Endothelial cell of umbilical vein (primary cell): ENCODE data around the gene NRDE2. TPM values are rescaled to one million over a fixed set of nuclear protein-coding genes. Genes with fewer than 3 reads are reported as not detected.

Experiments
- BruUV-seq: library from RNA; stranded (reverse); fragments of 400-500 nt; replicated peaks from 2 replicates; lab custom pipeline; 2021; lab: Mats Ljungman, UMichigan
- CTCF ChIA-PET: fragments of 300-600, 350-600 bp; sonication (Branson Sonifier 250); formaldehyde crosslinking; loops from one replicate; lab custom pipeline; 2021; ENCODE audit warnings: antibody characterized with exemption, inconsistent platforms; lab: Charles Lee
- POLR2A ChIA-PET: fragments of 300-600, 350-600 bp; sonication (Branson Sonifier 250); formaldehyde crosslinking; loops from one replicate; lab custom pipeline; 2021; ENCODE audit warnings: antibody characterized with exemption, inconsistent platforms; lab: Charles Lee
- DNase-seq: peaks from one replicate; pipeline ENCODE4 v3.0.0-alpha.2; 2011; ENCODE audit warnings: low read depth, low spot score
- FAIRE-seq: peaks from 2 replicates; lab custom pipeline; 2011; peaks lifted over from hg19 to GRCh38; lab: Jason Lieb, UNC
- H2AFZ ChIP-seq: 2 replicates; pipeline ENCODE4 v1.6.0; 2012; ENCODE audit warnings: low read depth, low read length, control low read depth, inconsistent platforms
- H3K27ac ChIP-seq: 2 replicates; pipeline ENCODE4 v1.5.1; 2011; ENCODE audit warnings: low read depth, mild to moderate bottlenecking, control low read depth, low read length, moderate library complexity; ENCODE audit not compliant: insufficient read depth
- H3K27me3 ChIP-seq, 2 experiments: 2 replicates each; pipeline versions ENCODE4 v1.6.0 to v1.6.1; 2011; ENCODE audit warnings: low read length in 2 of 2, mixed read lengths in 1 of 2; ENCODE audit not compliant: control insufficient read depth in 2 of 2, insufficient read depth in 2 of 2
- H3K36me3 ChIP-seq, 2 experiments: 2 replicates in 1 of 2; 3 replicates in 1 of 2; pipeline ENCODE4 v1.5.1; 2011; ENCODE audit warnings: low read length in 2 of 2, mild to moderate bottlenecking in 1 of 2, moderate library complexity in 1 of 2; ENCODE audit not compliant: control insufficient read depth in 2 of 2, insufficient read depth in 2 of 2; ENCODE audit errors: extremely low read depth in 1 of 2
- H3K4me1 ChIP-seq: 3 replicates; pipeline ENCODE4 v1.5.1; 2011; ENCODE audit warnings: mild to moderate bottlenecking, low read length; ENCODE audit not compliant: control insufficient read depth, insufficient read depth; ENCODE audit errors: extremely low read depth
- H3K4me2 ChIP-seq: 2 replicates; pipeline ENCODE4 v1.6.1; 2011; ENCODE audit warnings: low read length, control low read depth, mixed read lengths; ENCODE audit not compliant: insufficient read depth
- H3K4me3 ChIP-seq, 3 experiments: fragments of 200-600 bp in 1 of 3; sonication (generic), shearing (Covaris generic) in 1 of 3; replicated peaks in 1 of 3; 2 replicates each; pipeline ENCODE4 v1.5.1; 2011 to 2016; ENCODE audit warnings: control low read depth in 3 of 3, low read length in 3 of 3, mild to moderate bottlenecking in 2 of 3, inconsistent platforms in 1 of 3, low read depth in 1 of 3, moderate library complexity in 1 of 3; ENCODE audit not compliant: insufficient read depth in 1 of 3
- H3K79me2 ChIP-seq: 2 replicates; pipeline ENCODE4 v1.6.0; 2012; ENCODE audit warnings: low read length, inconsistent platforms; ENCODE audit not compliant: control insufficient read depth, insufficient read depth
- H3K9ac ChIP-seq: replicated peaks from 2 replicates; pipeline ENCODE3; 2011; ENCODE audit warnings: low read length, control low read depth; ENCODE audit not compliant: insufficient read depth; ENCODE audit errors: extremely low read depth
- H3K9me1 ChIP-seq: replicated peaks from 3 replicates; pipeline ENCODE4 v1.6.0; 2011; ENCODE audit warnings: mild to moderate bottlenecking, low read length; ENCODE audit not compliant: control insufficient read depth, insufficient read depth; ENCODE audit errors: extremely low read depth
- H3K9me3 ChIP-seq: replicated peaks from 2 replicates; pipeline ENCODE4 v1.5.1; 2012; ENCODE audit warnings: low read length, inconsistent platforms; ENCODE audit not compliant: control insufficient read depth, insufficient read depth
- H4K20me1 ChIP-seq: replicated peaks from 2 replicates; pipeline ENCODE3; 2011; ENCODE audit warnings: mild to moderate bottlenecking, low read length; ENCODE audit not compliant: control insufficient read depth, insufficient read depth; ENCODE audit errors: extremely low read depth
- CTCF ChIP-seq, 2 donors: IDR thresholded peaks; 1 replicate in 1 of 2; 2 replicates in 1 of 2; pipeline ENCODE4 v1.5.1; 2011; ENCODE audit warnings: low read length in 2 of 2, mild to moderate bottlenecking in 2 of 2, moderate library complexity in 2 of 2, control low read depth in 1 of 2, inconsistent platforms in 1 of 2, low read depth in 1 of 2; ENCODE audit not compliant: insufficient read depth in 1 of 2; ENCODE audit errors: extremely low read depth in 1 of 2
- EZH2 ChIP-seq: IDR thresholded peaks from 2 replicates; pipeline ENCODE4 v1.6.1; 2012; ENCODE audit warnings: borderline replicate concordance, low read depth, mild to moderate bottlenecking, moderate library complexity, low read length, inconsistent platforms; ENCODE audit not compliant: severe bottlenecking
- FOS ChIP-seq: IDR thresholded peaks from 2 replicates; pipeline ENCODE4 v1.6.1; 2011; ENCODE audit warnings: mild to moderate bottlenecking, low read length, moderate library complexity, borderline replicate concordance; ENCODE audit not compliant: insufficient read depth
- GATA2 ChIP-seq: IDR thresholded peaks from 2 replicates; pipeline ENCODE4 v1.7.0; 2011; ENCODE audit warnings: low read depth, mild to moderate bottlenecking, moderate library complexity, mixed read lengths, low read length; ENCODE audit not compliant: insufficient read length, insufficient read depth
- JUN ChIP-seq: IDR thresholded peaks from 2 replicates; pipeline ENCODE4 v1.6.1; 2011; ENCODE audit warnings: borderline replicate concordance, low read depth; ENCODE audit not compliant: insufficient read length, insufficient read depth
- MYC ChIP-seq: IDR thresholded peaks from one replicate; pipeline ENCODE4 v1.6.1; 2011; ENCODE audit warnings: mild to moderate bottlenecking, low read depth, low read length
- POLR2A ChIP-seq: IDR thresholded peaks from 2 replicates; pipeline ENCODE4 v1.6.1; 2012; ENCODE audit warnings: low read depth, mild to moderate bottlenecking, control low read depth, low read length
- POLR2AphosphoS5 ChIP-seq: IDR thresholded peaks from 2 replicates; pipeline ENCODE4 v1.6.1; 2012; ENCODE audit warnings: low read depth, mild to moderate bottlenecking, control low read depth, low read length, moderate library complexity; ENCODE audit not compliant: insufficient read depth
- dilution Hi-C: fragments of 300-500 bp; cut with MboI; formaldehyde crosslinking; loops from one replicate; pipeline ENCODE4 v1.15.0; 2019; ENCODE audit warnings: low sequenced_read_pairs; ENCODE audit not compliant: extremely low pct_ligation_motif_present
- intact Hi-C: fragments of 100-400 bp; cut with micrococcal nuclease; formaldehyde crosslinking; loops from one replicate; pipeline ENCODE4 v1.10.0; 2022
- polyA plus RNA-seq, 4 experiments: library from polyadenylated mRNA; depleted of rRNA in 3 of 4; stranded (reverse) in 3 of 4; unstranded in 1 of 4; fragments of >200 nt; gene quantifications; 2 replicates each; pipeline versions ENCODE4 v1.2.1 to v1.2.3, GENCODE V29; 2011 to 2012; ENCODE audit warnings: missing spikeins in 1 of 4
- total RNA-seq: library from RNA; stranded (reverse); gene quantifications from 2 replicates; pipeline ENCODE4 v1.2.3, GENCODE V29; 2021
- TF ChIP-seq, protein P1 (sequence below): IDR thresholded peaks from 2 replicates; pipeline ENCODE4 v1.6.1; 2011; ENCODE audit not compliant: insufficient read depth, insufficient read length

The NRDE2 gene
- total and polyA plus RNA-seq, 2 donors (not counting 3 experiments of a cell fraction or from before 2014, with no cell fraction given) = 8.5 to 22.1 TPM

DNA sequence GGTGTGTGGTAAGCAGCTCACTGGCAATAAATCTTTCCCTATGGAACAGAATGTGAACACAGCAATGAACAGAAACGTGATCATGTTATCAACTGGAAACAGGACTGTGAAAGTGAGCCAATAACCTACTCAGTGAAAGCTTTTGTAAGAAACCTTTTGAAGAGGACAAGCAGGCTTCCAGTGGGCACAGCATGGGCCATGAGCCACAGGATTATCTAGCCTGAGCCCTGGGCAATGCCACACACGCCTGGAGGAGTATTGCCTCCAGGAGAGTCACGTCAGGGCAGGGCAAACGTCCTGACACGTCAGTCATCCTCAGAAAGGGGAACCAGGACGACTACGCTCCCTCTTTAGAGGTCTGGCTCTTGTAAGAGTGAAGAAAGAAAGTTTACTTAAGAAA, 32.3 kb downstream of the NRDE2 start:
- no peak for TF ChIP-seq POLR2A
- TF ChIP-seq CTCF (IDR thresholded peaks at IDR 0.05; ENCODE audit: extremely low read depth in 1 of 2, insufficient read depth in 1 of 2, low read depth in 1 of 2, low read length in 2 of 2) = no peak
- TF ChIP-seq MYC = no peak
- no peak for TF ChIP-seq POLR2AphosphoS5
- no peak for TF ChIP-seq JUN
- TF ChIP-seq, protein P1, sequence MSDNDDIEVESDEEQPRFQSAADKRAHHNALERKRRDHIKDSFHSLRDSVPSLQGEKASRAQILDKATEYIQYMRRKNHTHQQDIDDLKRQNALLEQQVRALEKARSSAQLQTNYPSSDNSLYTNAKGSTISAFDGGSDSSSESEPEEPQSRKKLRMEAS = no peak
- TF ChIP-seq EZH2 = no peak
- no peak for TF ChIP-seq GATA2
- TF ChIP-seq FOS = no peak
- no peak overlapping the region for H3K9ac ChIP-seq
- no peaks in the 10 kb centered on the region for H4K20me1 ChIP-seq
- peaks cover 3 to 12% of the 10 kb centered on the region in 2 experiments for H3K36me3 ChIP-seq
- no peak overlapping the region for H2AFZ ChIP-seq
- ChIA-PET POLR2A (no interaction called here), CTCF (interaction anchor here (1.5 to 2.7 kb wide), 3 partner anchors 9 to 459 kb away, joined by 4 to 24 read pairs (median 17); no protein-coding TSS in a partner anchor)
- no peak overlapping the region for H3K4me2 ChIP-seq
- BruUV-seq = no TSS peak
- DNase-seq (no peak), FAIRE-seq (no peak)
- no peaks in the 10 kb centered on the region for H3K79me2 ChIP-seq
- H3K27me3 ChIP-seq = no peaks in the 10 kb centered on the region
- dilution Hi-C loops (no loop called here), intact Hi-C loops (no loop called here)
- no peaks in the 10 kb centered on the region for H3K9me1 ChIP-seq
- H3K9me3 ChIP-seq = no peaks in the 10 kb centered on the region
- H3K4me1 ChIP-seq = no peaks in the 10 kb centered on the region
- no peak overlapping the region for H3K27ac ChIP-seq
- H3K4me3 ChIP-seq = no peak overlapping the region
